Lung (tissue), 12 donors: ENCODE results near the gene TENM4. TPM values are rescaled to one million over a fixed set of nuclear protein-coding genes. Genes with fewer than 3 reads are reported as not detected.

Experiments
- ATAC-seq: fragments of 200-7000 bp; cut with Tn5 transposase; one replicate; pipeline ENCODE4 v1.9.1; 2020; ENCODE audit warnings: moderate number of reproducible peaks; ENCODE audit not compliant: insufficient read depth, low FRiP score
- DNase-seq, 3 donors: peaks; one replicate each; pipeline ENCODE4 v3.0.0-alpha.2; 2013 to 2017
- H3K27ac ChIP-seq, 2 donors: one replicate each; pipeline ENCODE4 v1.5.1; 2013; ENCODE audit warnings: mild to moderate bottlenecking in 2 of 2, moderate library complexity in 2 of 2, control low read depth in 1 of 2, inconsistent platforms in 1 of 2, low read depth in 1 of 2, low read length in 1 of 2
- H3K27me3 ChIP-seq, 3 donors: one replicate each; pipeline ENCODE4 v1.5.1; 2013; ENCODE audit warnings: low read length in 2 of 3; ENCODE audit not compliant: control insufficient read depth in 3 of 3, insufficient read depth in 3 of 3
- H3K36me3 ChIP-seq, 4 donors: one replicate each; pipeline ENCODE4 v1.5.1; 2013; ENCODE audit warnings: low read length in 4 of 4, mild to moderate bottlenecking in 1 of 4, moderate library complexity in 1 of 4; ENCODE audit not compliant: control insufficient read depth in 4 of 4, insufficient read depth in 4 of 4
- H3K4me1 ChIP-seq, 5 donors: one replicate each; pipeline ENCODE4 v1.5.1; 2013; ENCODE audit warnings: low read length in 5 of 5, mild to moderate bottlenecking in 2 of 5, moderate library complexity in 1 of 5; ENCODE audit not compliant: control insufficient read depth in 5 of 5, insufficient read depth in 5 of 5
- H3K4me3 ChIP-seq: one replicate; pipeline ENCODE4 v1.5.1; 2013; ENCODE audit warnings: mild to moderate bottlenecking, control low read depth, moderate library complexity
- H3K9ac ChIP-seq, 2 donors: one replicate each; pipeline ENCODE4 v1.5.1; 2013; ENCODE audit warnings: low read length in 2 of 2, control low read depth in 1 of 2; ENCODE audit not compliant: insufficient read depth in 1 of 2
- H3K9me3 ChIP-seq, 4 donors: one replicate each; pipeline ENCODE4 v1.5.1; 2013; ENCODE audit warnings: low read length in 3 of 4, mild to moderate bottlenecking in 1 of 4, moderate library complexity in 1 of 4; ENCODE audit not compliant: control insufficient read depth in 4 of 4, insufficient read depth in 3 of 4
- CTCF ChIP-seq: IDR thresholded peaks from 2 replicates; pipeline ENCODE4 v1.5.1; 2012; ENCODE audit warnings: mild to moderate bottlenecking; ENCODE audit errors: control extremely low read depth, extremely low read depth
- WGBS, 2 donors: extraction: QIAGEN DNeasy Blood & Tissue Kit; methylation state at CpG; one replicate each; pipeline ENCODE4 v1.1.7; 2013; 5-methylcytosine and 5-hydroxymethylcytosine counted together
- polyA plus RNA-seq, 2 donors: library from polyadenylated mRNA; stranded (reverse); fragments of 200-250 nt; gene quantifications; one replicate each; pipeline ENCODE4 v1.2.1, GENCODE V29; 2013
- total RNA-seq, 2 donors: library from RNA; depleted of rRNA in 1 of 2; stranded (reverse); fragments of >200 nt in 1 of 2; gene quantifications; one replicate each; pipeline ENCODE4 v1.2.1, GENCODE V29; 2014 to 2021
- donor health status: control.
- donor health status: control.
- donor health status: Bipolar disorder and iron deficiency.
- donor health status: healthy.
- donor health status: DM: yes; HTN: yes; CAD: no.

The TENM4 gene
- total and polyA plus RNA-seq, 4 donors: 0.28 to 16.4 (median 3.2) TPM

- DNase-seq: peak in 2 of 3 donors; percentile 24 to 34
- Histone ChIP-seq H3K9ac (no peak overlapping the region), H3K9me3 (no peaks in the 10 kb centered on the region), H3K27me3 (no peaks in the 10 kb centered on the region), H3K27ac (no peak overlapping the region), H3K4me3 (no peak overlapping the region), H3K4me1 (peaks cover 0 to 15% (median 4%) of the 10 kb centered on the region in 5 donors), H3K36me3 (no peaks in the 10 kb centered on the region)
- 64 to 66% methylated on average over 16 of the region's 16 CpGs for WGBS, 2 donors
- no peak for ATAC-seq
- TF ChIP-seq CTCF: no peak
Measured at GRCh38 chr11:79062814-79063762, 377.7 kb downstream of the TENM4 start.

GRCh38 chr11:79060081-79060953, 380.5 kb downstream of the TENM4 start:
- no peak overlapping the region for H3K27ac ChIP-seq
- no peak for TF ChIP-seq CTCF
- H3K4me1 ChIP-seq: peaks cover 0 to 11% (median 8%) of the 10 kb centered on the region in 5 donors
- ATAC-seq (no peak), DNase-seq (no peak)
- H3K36me3 ChIP-seq: no peaks in the 10 kb centered on the region
- H3K9me3 ChIP-seq: peaks cover 0 to 2% (median 0%) of the 10 kb centered on the region in 4 donors
- WGBS, 2 donors: 60 to 65% methylated on average over 9 of the region's 9 CpGs
- no peak overlapping the region for H3K4me3 ChIP-seq
- H3K27me3 ChIP-seq: no peaks in the 10 kb centered on the region
- no peak overlapping the region for H3K9ac ChIP-seq

GRCh38 chr11:79059141-79059540, 381.7 kb downstream of the TENM4 start:
- ATAC-seq (no peak), DNase-seq (no peak)
- peaks cover 0 to under 1% (median 0%) of the 10 kb centered on the region in 3 donors for H3K27me3 ChIP-seq
- H3K4me3 ChIP-seq: no peak overlapping the region
- peaks cover 0 to 2% (median 0%) of the 10 kb centered on the region in 4 donors for H3K9me3 ChIP-seq
- no peaks in the 10 kb centered on the region for H3K36me3 ChIP-seq
- 94 to 95% methylated on average over 4 of the region's 4 CpGs for WGBS, 2 donors
- H3K4me1 ChIP-seq: peaks cover 0 to 11% (median 8%) of the 10 kb centered on the region in 5 donors
- H3K27ac ChIP-seq: no peak overlapping the region
- no peak overlapping the region for H3K9ac ChIP-seq
- no peak for TF ChIP-seq CTCF
